ENCODE measurements around the gene TOR2A. TPM values are rescaled to one million over a fixed set of nuclear protein-coding genes. Genes with fewer than 3 reads are reported as not detected.

Gene TOR2A
- total and polyA plus RNA-seq, 9 of the 15 experiments (the other 6 are each of a cell fraction or from before 2014, with no cell fraction given), result 0.80 to 25.9 (median 11.1) TPM

DNA sequence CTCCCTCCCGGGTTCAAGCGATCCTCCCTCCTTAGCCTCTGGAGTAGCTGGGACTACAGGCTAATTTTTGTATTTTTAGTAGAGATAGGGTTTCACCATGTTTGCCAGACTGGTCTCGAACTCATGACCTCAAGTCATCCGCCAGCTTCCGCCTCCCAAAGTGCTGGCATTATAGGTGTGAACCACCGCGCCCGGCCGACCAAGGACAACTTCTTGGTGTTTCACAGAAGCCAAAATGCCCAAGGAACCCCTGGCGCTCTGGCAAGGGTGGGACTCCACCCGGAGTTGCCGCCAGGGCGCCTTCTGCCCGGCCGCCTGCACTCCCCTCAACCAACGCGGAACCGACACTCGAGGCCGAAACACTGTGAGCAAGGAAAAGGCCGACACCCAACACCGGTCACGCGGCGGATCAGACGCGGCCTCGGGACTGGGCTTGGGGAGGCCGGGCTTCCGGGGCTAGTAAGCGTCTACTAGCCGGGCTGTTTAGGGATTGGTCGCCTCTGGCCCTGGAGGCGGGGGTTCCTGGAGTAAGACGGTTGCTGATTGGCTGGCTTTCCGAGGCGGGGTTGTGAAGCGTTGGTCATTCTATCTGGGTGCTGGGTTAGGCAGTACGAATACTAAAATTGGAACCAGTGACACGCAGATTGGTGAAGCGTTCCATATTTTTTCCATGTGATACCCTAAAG, 36.0 kb downstream of the TOR2A start (continued):
- TF ChIP-seq, protein P1, sequence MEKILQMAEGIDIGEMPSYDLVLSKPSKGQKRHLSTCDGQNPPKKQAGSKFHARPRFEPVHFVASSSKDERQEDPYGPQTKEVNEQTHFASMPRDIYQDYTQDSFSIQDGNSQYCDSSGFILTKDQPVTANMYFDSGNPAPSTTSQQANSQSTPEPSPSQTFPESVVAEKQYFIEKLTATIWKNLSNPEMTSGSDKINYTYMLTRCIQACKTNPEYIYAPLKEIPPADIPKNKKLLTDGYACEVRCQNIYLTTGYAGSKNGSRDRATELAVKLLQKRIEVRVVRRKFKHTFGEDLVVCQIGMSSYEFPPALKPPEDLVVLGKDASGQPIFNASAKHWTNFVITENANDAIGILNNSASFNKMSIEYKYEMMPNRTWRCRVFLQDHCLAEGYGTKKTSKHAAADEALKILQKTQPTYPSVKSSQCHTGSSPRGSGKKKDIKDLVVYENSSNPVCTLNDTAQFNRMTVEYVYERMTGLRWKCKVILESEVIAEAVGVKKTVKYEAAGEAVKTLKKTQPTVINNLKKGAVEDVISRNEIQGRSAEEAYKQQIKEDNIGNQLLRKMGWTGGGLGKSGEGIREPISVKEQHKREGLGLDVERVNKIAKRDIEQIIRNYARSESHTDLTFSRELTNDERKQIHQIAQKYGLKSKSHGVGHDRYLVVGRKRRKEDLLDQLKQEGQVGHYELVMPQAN (IDR thresholded peaks at IDR 0.05; ENCODE audit: borderline replicate concordance), result 0 out of 2 replicates have a peak, but pooled peaks have one; percentile 37
- TF ChIP-seq, protein P2, sequence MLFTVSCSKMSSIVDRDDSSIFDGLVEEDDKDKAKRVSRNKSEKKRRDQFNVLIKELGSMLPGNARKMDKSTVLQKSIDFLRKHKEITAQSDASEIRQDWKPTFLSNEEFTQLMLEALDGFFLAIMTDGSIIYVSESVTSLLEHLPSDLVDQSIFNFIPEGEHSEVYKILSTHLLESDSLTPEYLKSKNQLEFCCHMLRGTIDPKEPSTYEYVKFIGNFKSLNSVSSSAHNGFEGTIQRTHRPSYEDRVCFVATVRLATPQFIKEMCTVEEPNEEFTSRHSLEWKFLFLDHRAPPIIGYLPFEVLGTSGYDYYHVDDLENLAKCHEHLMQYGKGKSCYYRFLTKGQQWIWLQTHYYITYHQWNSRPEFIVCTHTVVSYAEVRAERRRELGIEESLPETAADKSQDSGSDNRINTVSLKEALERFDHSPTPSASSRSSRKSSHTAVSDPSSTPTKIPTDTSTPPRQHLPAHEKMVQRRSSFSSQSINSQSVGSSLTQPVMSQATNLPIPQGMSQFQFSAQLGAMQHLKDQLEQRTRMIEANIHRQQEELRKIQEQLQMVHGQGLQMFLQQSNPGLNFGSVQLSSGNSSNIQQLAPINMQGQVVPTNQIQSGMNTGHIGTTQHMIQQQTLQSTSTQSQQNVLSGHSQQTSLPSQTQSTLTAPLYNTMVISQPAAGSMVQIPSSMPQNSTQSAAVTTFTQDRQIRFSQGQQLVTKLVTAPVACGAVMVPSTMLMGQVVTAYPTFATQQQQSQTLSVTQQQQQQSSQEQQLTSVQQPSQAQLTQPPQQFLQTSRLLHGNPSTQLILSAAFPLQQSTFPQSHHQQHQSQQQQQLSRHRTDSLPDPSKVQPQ (CRISPR knock-in tag; IDR thresholded peaks at IDR 0.05; ENCODE audit: borderline replicate concordance), result peak; percentile 85; the same call in 1 of the 2 replicates
- TF ChIP-seq SMARCA5 (IDR thresholded peaks at IDR 0.05) (0 out of 2 replicates have a peak, but pooled peaks have one; percentile 18), NR3C1 (CRISPR knock-in tag; IDR thresholded peaks at IDR 0.05) (peak; percentile 79), POLR2A (conservative IDR thresholded peaks at IDR 0.05) (peak; percentile 86), L3MBTL2 (IDR thresholded peaks at IDR 0.05) (peak; percentile 100), NFATC3 (IDR thresholded peaks at IDR 0.05) (no peak), BCOR (IDR thresholded peaks at IDR 0.05) (peak; percentile 65; the same call in 1 of the 2 replicates), GABPA (tag; conservative IDR thresholded peaks at IDR 0.05; ENCODE audit: low read depth) (peak; percentile 77), KLF16 (IDR thresholded peaks at IDR 0.05) (no peak), SMARCE1 (IDR thresholded peaks at IDR 0.05) (peak; percentile 57), MBD2 (IDR thresholded peaks at IDR 0.05; ENCODE audit: borderline replicate concordance, low read depth) (peak; percentile 81), GABPB1 (CRISPR knock-in tag; IDR thresholded peaks at IDR 0.05) (peak; percentile 85), ZNF589 (CRISPR knock-in tag; IDR thresholded peaks at IDR 0.05; ENCODE audit: low read depth) (peak; percentile 96), ZNF436 (CRISPR knock-in tag; IDR thresholded peaks at IDR 0.05) (no peak)
- TF ChIP-seq, protein P3, sequence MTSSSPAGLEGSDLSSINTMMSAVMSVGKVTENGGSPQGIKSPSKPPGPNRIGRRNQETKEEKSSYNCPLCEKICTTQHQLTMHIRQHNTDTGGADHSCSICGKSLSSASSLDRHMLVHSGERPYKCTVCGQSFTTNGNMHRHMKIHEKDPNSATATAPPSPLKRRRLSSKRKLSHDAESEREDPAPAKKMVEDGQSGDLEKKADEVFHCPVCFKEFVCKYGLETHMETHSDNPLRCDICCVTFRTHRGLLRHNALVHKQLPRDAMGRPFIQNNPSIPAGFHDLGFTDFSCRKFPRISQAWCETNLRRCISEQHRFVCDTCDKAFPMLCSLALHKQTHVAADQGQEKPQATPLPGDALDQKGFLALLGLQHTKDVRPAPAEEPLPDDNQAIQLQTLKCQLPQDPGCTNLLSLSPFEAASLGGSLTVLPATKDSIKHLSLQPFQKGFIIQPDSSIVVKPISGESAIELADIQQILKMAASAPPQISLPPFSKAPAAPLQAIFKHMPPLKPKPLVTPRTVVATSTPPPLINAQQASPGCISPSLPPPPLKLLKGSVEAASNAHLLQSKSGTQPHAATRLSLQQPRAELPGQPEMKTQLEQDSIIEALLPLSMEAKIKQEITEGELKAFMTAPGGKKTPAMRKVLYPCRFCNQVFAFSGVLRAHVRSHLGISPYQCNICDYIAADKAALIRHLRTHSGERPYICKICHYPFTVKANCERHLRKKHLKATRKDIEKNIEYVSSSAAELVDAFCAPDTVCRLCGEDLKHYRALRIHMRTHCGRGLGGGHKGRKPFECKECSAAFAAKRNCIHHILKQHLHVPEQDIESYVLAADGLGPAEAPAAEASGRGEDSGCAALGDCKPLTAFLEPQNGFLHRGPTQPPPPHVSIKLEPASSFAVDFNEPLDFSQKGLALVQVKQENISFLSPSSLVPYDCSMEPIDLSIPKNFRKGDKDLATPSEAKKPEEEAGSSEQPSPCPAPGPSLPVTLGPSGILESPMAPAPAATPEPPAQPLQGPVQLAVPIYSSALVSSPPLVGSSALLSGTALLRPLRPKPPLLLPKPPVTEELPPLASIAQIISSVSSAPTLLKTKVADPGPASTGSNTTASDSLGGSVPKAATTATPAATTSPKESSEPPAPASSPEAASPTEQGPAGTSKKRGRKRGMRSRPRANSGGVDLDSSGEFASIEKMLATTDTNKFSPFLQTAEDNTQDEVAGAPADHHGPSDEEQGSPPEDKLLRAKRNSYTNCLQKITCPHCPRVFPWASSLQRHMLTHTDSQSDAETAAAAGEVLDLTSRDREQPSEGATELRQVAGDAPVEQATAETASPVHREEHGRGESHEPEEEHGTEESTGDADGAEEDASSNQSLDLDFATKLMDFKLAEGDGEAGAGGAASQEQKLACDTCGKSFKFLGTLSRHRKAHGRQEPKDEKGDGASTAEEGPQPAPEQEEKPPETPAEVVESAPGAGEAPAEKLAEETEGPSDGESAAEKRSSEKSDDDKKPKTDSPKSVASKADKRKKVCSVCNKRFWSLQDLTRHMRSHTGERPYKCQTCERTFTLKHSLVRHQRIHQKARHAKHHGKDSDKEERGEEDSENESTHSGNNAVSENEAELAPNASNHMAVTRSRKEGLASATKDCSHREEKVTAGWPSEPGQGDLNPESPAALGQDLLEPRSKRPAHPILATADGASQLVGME (CRISPR knock-in tag; IDR thresholded peaks at IDR 0.05), result peak; percentile 44; the same call in 1 of the 2 replicates
- TF ChIP-seq, protein P4, sequence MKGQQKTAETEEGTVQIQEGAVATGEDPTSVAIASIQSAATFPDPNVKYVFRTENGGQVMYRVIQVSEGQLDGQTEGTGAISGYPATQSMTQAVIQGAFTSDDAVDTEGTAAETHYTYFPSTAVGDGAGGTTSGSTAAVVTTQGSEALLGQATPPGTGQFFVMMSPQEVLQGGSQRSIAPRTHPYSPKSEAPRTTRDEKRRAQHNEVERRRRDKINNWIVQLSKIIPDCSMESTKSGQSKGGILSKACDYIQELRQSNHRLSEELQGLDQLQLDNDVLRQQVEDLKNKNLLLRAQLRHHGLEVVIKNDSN (CRISPR knock-in tag; IDR thresholded peaks at IDR 0.05), result peak; percentile 89
- TF ChIP-seq, protein P5, sequence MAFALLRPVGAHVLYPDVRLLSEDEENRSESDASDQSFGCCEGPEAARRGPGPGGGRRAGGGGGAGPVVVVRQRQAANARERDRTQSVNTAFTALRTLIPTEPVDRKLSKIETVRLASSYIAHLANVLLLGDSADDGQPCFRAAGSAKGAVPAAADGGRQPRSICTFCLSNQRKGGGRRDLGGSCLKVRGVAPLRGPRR (CRISPR knock-in tag; IDR thresholded peaks at IDR 0.05), result peak; percentile 72; the same call in 1 of the 2 replicates
